22Rv1 (cell line): Measurements from ENCODE around the gene KIZ.

Experiments
- H3K27ac ChIP-seq: fragments of 450-650 bp; 2 replicates; pipeline ENCODE4 v1.5.1; 2017
- ZFX ChIP-seq: fragments of 450-650 bp; IDR thresholded peaks from 2 replicates; pipeline ENCODE4 v1.6.1; 2017; ENCODE audit warnings: antibody characterized with exemption, borderline replicate concordance
- TF ChIP-seq, protein P1 (sequence below): fragments of 450-650 bp; IDR thresholded peaks from 2 replicates; pipeline ENCODE4 v1.5.1; 2017; ENCODE audit warnings: mild to moderate bottlenecking

Gene KIZ

DNA sequence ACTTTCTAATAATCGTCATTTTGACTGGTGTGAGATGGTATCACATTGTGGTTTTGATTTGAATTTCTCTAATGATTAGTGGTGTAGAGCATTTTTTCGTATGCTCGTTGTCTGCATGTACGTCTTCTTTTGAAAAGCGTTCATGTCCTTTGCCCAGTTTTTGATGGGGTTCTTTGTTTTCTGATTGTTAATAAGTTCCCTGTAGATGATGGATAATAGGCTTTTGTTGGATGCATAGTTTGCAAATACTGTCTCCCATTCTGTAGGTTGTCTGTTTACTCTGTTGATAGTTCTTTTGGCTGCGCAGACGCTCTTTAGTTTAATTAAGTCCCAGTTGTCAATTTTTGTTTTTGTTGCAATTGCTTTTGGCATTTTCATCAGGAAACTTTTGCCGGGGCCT lies 144.9 kb downstream of the KIZ start:
- TF ChIP-seq ZFX: no peak
- TF ChIP-seq, protein P1, sequence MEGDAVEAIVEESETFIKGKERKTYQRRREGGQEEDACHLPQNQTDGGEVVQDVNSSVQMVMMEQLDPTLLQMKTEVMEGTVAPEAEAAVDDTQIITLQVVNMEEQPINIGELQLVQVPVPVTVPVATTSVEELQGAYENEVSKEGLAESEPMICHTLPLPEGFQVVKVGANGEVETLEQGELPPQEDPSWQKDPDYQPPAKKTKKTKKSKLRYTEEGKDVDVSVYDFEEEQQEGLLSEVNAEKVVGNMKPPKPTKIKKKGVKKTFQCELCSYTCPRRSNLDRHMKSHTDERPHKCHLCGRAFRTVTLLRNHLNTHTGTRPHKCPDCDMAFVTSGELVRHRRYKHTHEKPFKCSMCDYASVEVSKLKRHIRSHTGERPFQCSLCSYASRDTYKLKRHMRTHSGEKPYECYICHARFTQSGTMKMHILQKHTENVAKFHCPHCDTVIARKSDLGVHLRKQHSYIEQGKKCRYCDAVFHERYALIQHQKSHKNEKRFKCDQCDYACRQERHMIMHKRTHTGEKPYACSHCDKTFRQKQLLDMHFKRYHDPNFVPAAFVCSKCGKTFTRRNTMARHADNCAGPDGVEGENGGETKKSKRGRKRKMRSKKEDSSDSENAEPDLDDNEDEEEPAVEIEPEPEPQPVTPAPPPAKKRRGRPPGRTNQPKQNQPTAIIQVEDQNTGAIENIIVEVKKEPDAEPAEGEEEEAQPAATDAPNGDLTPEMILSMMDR: no peak
- H3K27ac ChIP-seq: no peak overlapping the region

DNA sequence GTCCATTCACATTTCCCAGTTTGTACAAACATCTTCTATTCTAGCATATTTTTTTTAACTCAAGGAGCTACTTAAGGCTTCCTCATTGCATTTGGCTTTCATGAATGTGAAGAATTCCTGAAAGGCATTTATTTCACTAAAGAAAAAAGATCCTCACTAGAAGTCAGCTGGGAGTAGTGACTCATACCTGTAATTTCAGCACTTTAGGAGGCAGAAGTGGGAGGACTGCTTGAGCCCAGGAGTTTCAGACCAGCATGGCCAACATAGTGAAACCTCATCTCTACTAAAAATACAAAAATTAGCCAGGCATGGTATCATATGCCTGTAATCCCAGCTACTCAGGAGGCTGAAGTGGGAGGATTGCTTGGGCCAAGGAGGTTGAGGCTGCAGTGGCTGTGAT lies 146.4 kb downstream of the KIZ start:
- no peak overlapping the region for H3K27ac ChIP-seq

DNA sequence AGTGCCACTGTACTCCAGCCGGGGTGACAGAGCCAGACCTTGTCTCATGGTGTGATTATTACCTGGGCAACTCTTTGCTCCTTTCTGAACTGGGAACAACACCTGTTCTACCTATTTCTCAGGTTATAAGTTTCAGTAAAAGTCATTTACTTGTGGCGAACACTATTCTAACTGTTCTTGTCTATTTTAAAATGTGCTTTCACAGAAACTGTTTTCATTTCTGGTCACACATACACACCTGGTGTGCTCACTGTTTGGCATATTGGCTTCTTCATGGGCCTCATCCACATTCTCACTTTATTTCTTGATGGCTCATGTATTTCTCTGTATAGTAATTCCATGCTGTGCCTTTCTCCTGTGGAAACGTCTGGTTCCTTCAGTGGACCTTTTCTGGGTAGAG lies 146.8 kb downstream of the KIZ start:
- TF ChIP-seq ZFX: no peak
- TF ChIP-seq, protein P1: no peak
- no peak overlapping the region for H3K27ac ChIP-seq

More for the DNA sequence above, 146.4 kb downstream of the KIZ start:
- TF ChIP-seq, protein P1: no peak
- TF ChIP-seq ZFX: no peak

DNA sequence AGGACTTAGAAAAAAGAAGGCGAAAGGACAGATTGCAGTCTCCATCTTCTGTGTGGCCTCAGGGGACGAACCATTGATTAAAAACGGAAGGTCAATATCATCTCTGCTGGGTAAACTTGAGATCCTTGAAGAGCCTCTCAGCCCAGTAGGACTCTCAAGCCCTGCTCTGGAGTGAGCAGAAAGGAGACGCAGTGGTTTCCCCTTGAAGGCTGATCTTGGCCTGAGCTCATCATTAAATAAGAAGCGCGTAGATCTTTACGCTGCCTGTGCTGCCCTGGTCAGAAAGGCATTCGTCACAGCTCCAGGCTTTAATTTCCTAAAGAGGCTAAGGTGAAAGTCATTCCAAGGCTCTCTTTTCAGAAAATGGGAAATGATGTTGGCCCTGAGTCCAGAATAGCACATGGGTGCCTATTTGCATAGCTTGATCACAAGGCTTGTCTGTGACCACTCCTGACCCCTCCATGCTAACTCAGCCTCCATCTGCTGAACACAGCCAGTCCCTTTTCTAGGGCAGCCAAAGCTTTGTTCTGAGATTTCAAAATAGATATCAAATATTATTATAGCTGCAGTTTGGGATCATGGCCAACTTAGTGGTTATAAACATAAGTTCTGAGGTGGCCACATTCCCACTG lies 148.0 kb downstream of the KIZ start:
- no peak overlapping the region for H3K27ac ChIP-seq
- TF ChIP-seq, protein P1: no peak
- no peak for TF ChIP-seq ZFX

DNA sequence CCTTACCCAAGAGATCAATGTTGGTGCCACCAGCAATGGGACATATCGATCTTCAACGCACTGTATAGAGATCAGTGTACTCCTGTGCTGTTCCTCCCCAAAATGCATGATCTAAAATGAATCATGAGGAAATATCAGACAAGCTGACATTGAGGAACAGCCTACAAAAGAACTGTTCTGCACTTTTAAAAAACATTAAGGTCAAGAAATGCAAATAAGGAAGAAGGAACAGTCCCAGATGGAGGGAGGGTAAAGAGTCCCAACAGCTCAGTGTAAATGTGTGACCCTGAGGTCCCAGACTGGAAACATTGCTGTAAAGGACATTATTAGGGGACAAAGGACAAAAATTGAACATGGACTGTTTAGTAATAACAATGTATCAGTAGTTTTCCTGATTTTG lies 152.9 kb downstream of the KIZ start:
- TF ChIP-seq, protein P1: no peak
- no peak for TF ChIP-seq ZFX
- no peak overlapping the region for H3K27ac ChIP-seq

DNA sequence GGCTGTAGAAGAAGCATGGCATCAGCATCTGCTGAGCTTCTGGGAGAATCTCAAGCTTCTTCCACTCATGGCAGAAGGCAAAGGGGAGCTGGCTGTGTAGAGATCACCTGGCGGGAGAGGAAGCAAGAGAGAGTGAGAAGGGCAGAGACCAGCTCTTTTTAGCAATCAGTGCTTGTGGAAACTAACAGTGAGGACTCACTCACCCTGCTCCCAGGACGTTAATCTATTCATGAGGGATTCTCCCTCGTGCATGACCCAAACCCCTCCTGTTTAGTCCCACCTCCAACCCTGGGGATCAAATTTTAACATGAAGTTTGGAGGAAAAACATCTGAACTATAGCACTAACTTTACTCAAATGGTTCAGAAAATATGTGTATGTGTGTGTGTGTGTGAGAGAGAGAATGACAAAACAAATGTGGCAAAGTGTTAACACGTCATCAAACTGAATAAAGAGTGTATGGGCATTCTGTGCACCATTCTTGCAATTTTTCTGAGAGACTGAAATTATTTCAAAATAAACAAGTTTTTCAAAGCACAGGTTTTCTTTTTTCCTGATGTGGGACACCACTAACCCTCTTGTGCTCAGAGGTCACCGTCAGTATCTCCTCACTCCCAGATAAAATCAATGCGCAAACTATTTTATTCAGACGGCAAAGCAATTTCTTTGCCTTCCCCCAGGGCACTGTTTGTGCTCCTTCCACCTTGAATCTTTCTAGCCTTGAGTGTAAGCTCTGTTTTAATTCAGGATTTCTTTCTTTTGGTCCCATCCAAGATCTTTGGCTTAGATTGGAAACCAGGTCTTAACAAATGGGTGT lies 154.0 kb downstream of the KIZ start:
- no peak overlapping the region for H3K27ac ChIP-seq
- TF ChIP-seq, protein P1: no peak
- no peak for TF ChIP-seq ZFX

DNA sequence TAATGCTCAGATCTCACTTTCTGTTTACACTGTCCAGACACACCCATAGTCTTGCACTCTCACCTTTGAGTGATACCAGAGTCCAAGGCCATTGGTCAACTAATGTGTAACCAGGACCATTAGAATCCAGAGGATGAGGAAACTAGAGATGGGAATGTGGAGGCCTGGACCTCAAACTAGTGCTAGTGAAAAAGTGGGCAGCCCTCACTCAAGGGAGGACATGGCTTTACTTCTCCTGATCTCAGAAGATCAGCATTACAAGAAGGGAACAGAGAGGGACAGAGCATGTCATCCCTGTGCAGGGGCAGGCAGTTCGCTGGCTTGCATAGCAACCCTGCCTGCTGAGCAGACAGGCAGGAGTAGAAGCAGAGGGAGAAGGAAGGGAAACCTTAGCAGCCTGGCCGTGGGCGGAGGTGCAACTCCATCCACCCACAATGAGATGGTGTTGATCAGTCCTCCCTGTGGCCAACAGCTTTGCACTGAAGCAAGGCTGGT lies 154.7 kb downstream of the KIZ start:
- TF ChIP-seq ZFX: no peak
- TF ChIP-seq, protein P1: no peak
- no peak overlapping the region for H3K27ac ChIP-seq
